ENCODE data around the gene SPDEF. TPM values are rescaled to one million over a fixed set of nuclear protein-coding genes. Genes with fewer than 3 reads are reported as not detected.
A peak's percentile ranks its signal among the peaks of the same experiment; 100 is the strongest.

SPDEF gene
- total RNA-seq: not detected

DNA sequence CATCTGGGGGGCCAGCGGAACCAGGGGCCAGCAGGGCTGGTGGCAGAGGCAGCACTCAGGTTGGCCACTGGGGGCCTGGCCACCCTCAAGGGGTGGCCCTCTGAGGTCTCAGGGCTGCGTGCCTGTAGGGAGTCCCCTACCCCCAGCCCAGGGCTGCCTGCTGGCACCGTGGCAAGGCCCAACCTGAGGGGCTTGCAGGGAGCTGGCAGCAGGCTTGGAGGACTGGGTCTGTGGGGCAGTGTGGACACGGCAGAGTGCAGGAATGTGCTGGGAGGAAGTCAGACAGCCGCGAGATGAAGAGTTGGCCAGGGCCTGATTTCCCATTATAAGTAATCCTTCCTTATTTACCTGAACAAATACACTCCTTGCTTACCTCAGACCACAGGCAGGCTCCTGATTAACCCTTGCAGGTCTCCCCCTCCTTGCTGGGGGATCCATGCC lies at the start of gene SPDEF:
TSS of gene SPDEF (minus strand) at position 299 of the 441 bp plus-strand sequence. CDS start 11,874 bp downstream, outside the sequence.
- no peak within 1 kb of the TSS for H3K27ac ChIP-seq
- WGBS, 2 donors: 18 to 31% methylated on average over 4 to 6 of the region's 6 CpGs
- DNase-seq (peak in 3 of 4 donors; percentile 20 to 37 (median 24)), ATAC-seq (peak; percentile 53)
- no peak within 1 kb of the TSS for H3K4me3 ChIP-seq
- TF ChIP-seq POLR2A (IDR thresholded peaks at IDR 0.05): no peak
- TF ChIP-seq, protein P1, sequence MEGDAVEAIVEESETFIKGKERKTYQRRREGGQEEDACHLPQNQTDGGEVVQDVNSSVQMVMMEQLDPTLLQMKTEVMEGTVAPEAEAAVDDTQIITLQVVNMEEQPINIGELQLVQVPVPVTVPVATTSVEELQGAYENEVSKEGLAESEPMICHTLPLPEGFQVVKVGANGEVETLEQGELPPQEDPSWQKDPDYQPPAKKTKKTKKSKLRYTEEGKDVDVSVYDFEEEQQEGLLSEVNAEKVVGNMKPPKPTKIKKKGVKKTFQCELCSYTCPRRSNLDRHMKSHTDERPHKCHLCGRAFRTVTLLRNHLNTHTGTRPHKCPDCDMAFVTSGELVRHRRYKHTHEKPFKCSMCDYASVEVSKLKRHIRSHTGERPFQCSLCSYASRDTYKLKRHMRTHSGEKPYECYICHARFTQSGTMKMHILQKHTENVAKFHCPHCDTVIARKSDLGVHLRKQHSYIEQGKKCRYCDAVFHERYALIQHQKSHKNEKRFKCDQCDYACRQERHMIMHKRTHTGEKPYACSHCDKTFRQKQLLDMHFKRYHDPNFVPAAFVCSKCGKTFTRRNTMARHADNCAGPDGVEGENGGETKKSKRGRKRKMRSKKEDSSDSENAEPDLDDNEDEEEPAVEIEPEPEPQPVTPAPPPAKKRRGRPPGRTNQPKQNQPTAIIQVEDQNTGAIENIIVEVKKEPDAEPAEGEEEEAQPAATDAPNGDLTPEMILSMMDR (IDR thresholded peaks at IDR 0.05): no peak
- H3K9me3 ChIP-seq: no peaks in the 10 kb centered on the region
- H3K4me1 ChIP-seq: no peaks in the 10 kb centered on the region
- intact Hi-C loops (cut with DNase I): no loop called here
- no peaks in the 10 kb centered on the region for H3K27me3 ChIP-seq
- no peaks in the 10 kb centered on the region for H3K36me3 ChIP-seq (replicated peaks in 1 of 2; ENCODE audit: insufficient read depth in 1 of 2, low read depth in 2 of 2)

DNA sequence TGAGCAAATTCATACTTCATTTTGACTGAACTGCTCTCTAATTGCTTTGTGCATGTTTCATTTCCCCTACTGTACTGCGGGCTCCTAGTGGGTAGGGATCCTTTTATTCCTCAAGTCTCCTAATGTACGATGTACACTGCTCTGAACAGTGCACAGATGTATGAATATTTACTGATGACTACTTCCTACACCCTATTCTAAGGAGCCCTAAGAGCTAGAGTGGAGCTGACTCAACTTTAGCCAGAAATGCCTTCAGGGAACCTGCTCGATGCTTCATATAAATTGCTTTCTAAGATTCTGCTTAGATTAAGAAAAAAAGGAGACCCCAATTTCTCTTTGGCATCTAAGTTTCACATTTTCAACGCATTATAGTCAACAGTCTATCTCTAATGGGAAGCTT lies 47.6 kb upstream of the SPDEF start:
- no peaks in the 10 kb centered on the region for H3K27me3 ChIP-seq
- DNase-seq (no peak), ATAC-seq (no peak)
- peaks cover 50% of the 10 kb centered on the region for H3K4me1 ChIP-seq
- H3K4me3 ChIP-seq: no peak overlapping the region
- no peaks in the 10 kb centered on the region for H3K9me3 ChIP-seq
- peaks cover 0 to 3% of the 10 kb centered on the region in 2 donors for H3K36me3 ChIP-seq (replicated peaks in 1 of 2; ENCODE audit: insufficient read depth in 1 of 2, low read depth in 2 of 2)
- TF ChIP-seq, protein P1 (IDR thresholded peaks at IDR 0.05): no peak
- TF ChIP-seq POLR2A (IDR thresholded peaks at IDR 0.05): no peak
- 92 to 93% methylated on average over 4 of the region's 4 CpGs for WGBS, 2 donors
- intact Hi-C loops (cut with DNase I): loop anchor here (10.0 kb wide), 1 partner anchor 139 kb away; the partner anchor contains the start of gene PACSIN1
- peak overlapping the region in 2 of 4 donors; percentile 68 to 79 for H3K27ac ChIP-seq

DNA sequence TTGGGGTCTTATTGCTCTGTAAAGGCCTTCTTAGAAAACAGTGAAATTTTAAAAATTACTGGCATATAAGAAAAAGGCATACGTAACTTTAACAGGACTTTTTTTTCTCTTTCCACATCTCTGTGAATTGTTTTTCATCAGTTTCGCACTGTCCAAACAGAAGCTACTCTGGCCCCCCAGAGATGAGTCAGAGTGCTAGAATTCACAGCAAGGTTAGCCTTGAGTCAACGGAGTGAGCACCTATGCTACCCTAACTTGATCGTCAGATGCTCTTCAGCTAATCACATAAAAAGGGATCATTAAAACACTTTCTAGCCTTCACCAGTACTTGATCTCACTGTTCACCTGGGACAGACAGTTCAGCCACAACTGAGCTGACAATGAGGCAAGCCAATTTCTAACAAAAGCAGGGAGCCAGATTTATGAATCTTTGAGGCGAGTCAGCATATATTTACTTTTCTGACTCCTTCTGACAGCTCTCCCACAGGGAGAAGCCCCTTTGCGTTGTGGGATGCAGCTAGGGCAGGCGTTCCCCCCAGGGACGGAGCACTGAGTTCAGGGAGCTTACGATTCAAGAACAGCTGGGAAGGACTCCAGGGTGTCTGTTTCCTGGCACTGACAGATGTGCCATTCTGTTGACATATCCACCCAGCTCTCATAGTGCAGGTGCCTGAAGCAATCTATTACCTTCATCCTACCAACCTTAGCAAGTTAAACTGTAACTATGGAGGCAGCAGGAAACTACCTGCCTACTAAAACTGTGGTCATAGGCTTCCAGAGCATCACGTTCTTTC lies 46.4 kb upstream of the SPDEF start:
- intact Hi-C loops (cut with DNase I): loop anchor here (10.0 kb wide), 1 partner anchor 138 kb away; the partner anchor contains the start of gene PACSIN1
- no peak overlapping the region for H3K4me3 ChIP-seq
- peaks cover 0 to 3% of the 10 kb centered on the region in 2 donors for H3K36me3 ChIP-seq (replicated peaks in 1 of 2; ENCODE audit: insufficient read depth in 1 of 2, low read depth in 2 of 2)
- no peaks in the 10 kb centered on the region for H3K9me3 ChIP-seq
- peak; percentile 78 for ATAC-seq
- H3K27ac ChIP-seq: peak overlapping the region in 3 of 4 donors; percentile 60 to 79 (median 68)
- DNase-seq: peak in 3 of 4 donors; percentile 41 to 61 (median 49)
- 38% methylated on average over 10 of the region's 10 CpGs for WGBS, 2 donors
- no peak for TF ChIP-seq POLR2A (IDR thresholded peaks at IDR 0.05)
- TF ChIP-seq, protein P1 (IDR thresholded peaks at IDR 0.05): no peak
- no peaks in the 10 kb centered on the region for H3K27me3 ChIP-seq
- peaks cover 62% of the 10 kb centered on the region for H3K4me1 ChIP-seq

DNA sequence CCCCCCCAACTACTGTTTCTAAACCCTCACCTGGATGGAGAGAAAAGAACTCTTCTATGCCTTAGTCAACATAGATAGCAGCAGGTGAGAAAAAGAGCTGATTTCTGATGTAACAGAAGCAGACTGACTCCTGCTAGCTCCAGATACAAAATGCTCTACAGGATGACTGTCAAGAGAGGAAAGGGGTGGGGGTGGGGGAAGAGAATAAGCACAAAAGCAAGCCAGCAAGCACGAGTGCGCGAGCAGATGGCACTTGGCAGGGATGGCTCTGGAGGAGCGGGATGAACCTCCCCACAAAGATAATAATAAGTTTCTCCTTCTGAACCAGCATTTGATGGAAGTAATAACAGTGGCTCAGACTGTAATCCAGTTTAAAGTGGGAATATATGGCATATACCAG lies 45.6 kb upstream of the SPDEF start:
- peaks cover 64% of the 10 kb centered on the region for H3K4me1 ChIP-seq
- DNase-seq (no peak), ATAC-seq (no peak)
- peak overlapping the region in 3 of 4 donors; percentile 18 to 79 (median 68) for H3K27ac ChIP-seq
- H3K9me3 ChIP-seq: no peaks in the 10 kb centered on the region
- intact Hi-C loops (cut with DNase I): loop anchor here (10.0 kb wide), 1 partner anchor 137 kb away; the partner anchor contains the start of gene PACSIN1
- TF ChIP-seq POLR2A (IDR thresholded peaks at IDR 0.05): no peak
- TF ChIP-seq, protein P1 (IDR thresholded peaks at IDR 0.05): no peak
- H3K4me3 ChIP-seq: no peak overlapping the region
- WGBS, 2 donors: 48 to 62% methylated on average over 4 of the region's 4 CpGs
- peaks cover 0 to 3% of the 10 kb centered on the region in 2 donors for H3K36me3 ChIP-seq (replicated peaks in 1 of 2; ENCODE audit: insufficient read depth in 1 of 2, low read depth in 2 of 2)
- no peaks in the 10 kb centered on the region for H3K27me3 ChIP-seq

All from body of pancreas (tissue), 4 donors.